A549 (cell line): Measurements from ENCODE around the gene ACSL5. TPM values are rescaled to one million over a fixed set of nuclear protein-coding genes. Genes with fewer than 3 reads are reported as not detected.
A peak's percentile ranks its signal among the peaks of the same experiment; 100 is the strongest.

Experiments
- ATAC-seq, 2 experiments: fragments of 200-7000 bp in 1 of 2; fragments of >200 bp in 1 of 2; cut with Nextera tagmentation in 1 of 2; cut with Tn5 transposase in 1 of 2; 3 replicates each; pipeline versions ENCODE4 v1.8.0 to v1.9.1; 2018 to 2020; ENCODE audit warnings: mild to moderate bottlenecking in 1 of 2, moderate library complexity in 1 of 2
- CTCF ChIA-PET: fragments of 300-600 bp; sonication (Branson Sonifier 250); formaldehyde crosslinking; extraction: SDS; loops from one replicate; lab custom pipeline; 2021; ENCODE audit warnings: antibody characterized with exemption, inconsistent platforms; lab: Yijun Ruan, JAX
- POLR2A ChIA-PET: fragments of 350-600 bp; formaldehyde crosslinking; extraction: SDS; loops from one replicate; lab custom pipeline; 2021; ENCODE audit warnings: antibody characterized with exemption, inconsistent platforms; lab: Yijun Ruan, JAX
- DNase-seq, 2 experiments: peaks; one replicate each; pipeline versions ENCODE4 v3.0.0 to v3.0.0-alpha.2; 2011 to 2016; ENCODE audit warnings: low read depth in 1 of 2, low spot score in 1 of 2
- FAIRE-seq: peaks from 2 replicates; lab custom pipeline; 2011; peaks lifted over from hg19 to GRCh38; lab: Jason Lieb, UNC
- H3K27ac ChIP-seq, 2 experiments: fragments of >200 bp; sonication (Bioruptor Twin); formaldehyde crosslinking; 3 replicates each; pipeline ENCODE4 v1.5.1; 2016 to 2017
- H3K4me1 ChIP-seq: fragments of >200 bp; sonication (Bioruptor Twin); formaldehyde crosslinking; 3 replicates; pipeline ENCODE4 v1.6.1; 2016
- H3K4me2 ChIP-seq: fragments of >200 bp; sonication (Bioruptor Twin); formaldehyde crosslinking; 3 replicates; pipeline ENCODE4 v1.6.1; 2016
- H3K4me3 ChIP-seq: fragments of >200 bp; sonication (Bioruptor Twin); formaldehyde crosslinking; 3 replicates; pipeline ENCODE4 v1.5.1; 2016
- H3K9me3 ChIP-seq: fragments of >200 bp; sonication (Bioruptor Twin); formaldehyde crosslinking; 3 replicates; pipeline ENCODE4 v1.6.1; 2016
- BCL3 ChIP-seq: fragments of >200 bp; sonication (Bioruptor Twin); formaldehyde crosslinking; IDR thresholded peaks from 3 replicates; pipeline ENCODE4 v1.6.1; 2016
- CEBPB ChIP-seq, 2 experiments: fragments of >200 bp in 1 of 2; sonication (Bioruptor Twin) in 1 of 2; formaldehyde crosslinking in 1 of 2; IDR thresholded peaks; 2 replicates each; pipeline ENCODE4 v1.6.1; 2012 to 2016
- CHD4 ChIP-seq: fragments of 200-600 bp; sonication (generic); IDR thresholded peaks from 2 replicates; pipeline ENCODE4 v1.6.1; 2016; ENCODE audit warnings: antibody characterized with exemption, mild to moderate bottlenecking, borderline replicate concordance
- E2F6 ChIP-seq: IDR thresholded peaks from 2 replicates; pipeline ENCODE4 v1.6.1; 2012; ENCODE audit warnings: low read depth, borderline replicate concordance
- EHMT2 ChIP-seq: fragments of 200-600 bp; sonication (generic); IDR thresholded peaks from 2 replicates; pipeline ENCODE4 v1.6.1; 2016; ENCODE audit warnings: antibody characterized with exemption, low read depth, mild to moderate bottlenecking, moderate library complexity
- ESRRA ChIP-seq: fragments of 150-350 bp; IDR thresholded peaks from 2 replicates; pipeline ENCODE4 v1.6.1; 2014; ENCODE audit warnings: mild to moderate bottlenecking, low read length, borderline replicate concordance
- GATA3 ChIP-seq: IDR thresholded peaks from 2 replicates; pipeline ENCODE4 v1.6.1; 2012; ENCODE audit warnings: borderline replicate concordance
- HDAC2 ChIP-seq: fragments of 200-600 bp; sonication (generic); IDR thresholded peaks from 2 replicates; pipeline ENCODE4 v1.6.1; 2016
- HMGXB4 ChIP-seq: fragments of 250-450 bp; sonication (Bioruptor Pico); IDR thresholded peaks from 2 replicates; pipeline ENCODE4 v1.5.0; 2021; ENCODE audit warnings: mild to moderate bottlenecking, moderate library complexity, borderline replicate concordance
- HOXA7 ChIP-seq: fragments of 250-450 bp; sonication (Bioruptor Pico); IDR thresholded peaks from 2 replicates; pipeline ENCODE4 v1.5.0; 2020; ENCODE audit warnings: mild to moderate bottlenecking, moderate library complexity
- HOXB13 ChIP-seq: fragments of 250-450 bp; sonication (Bioruptor Pico); IDR thresholded peaks from 2 replicates; pipeline ENCODE4 v1.5.0; 2020; ENCODE audit warnings: low read depth, mild to moderate bottlenecking, moderate library complexity
- JUNB ChIP-seq: fragments of >200 bp; sonication (Bioruptor Twin); formaldehyde crosslinking; IDR thresholded peaks from 2 replicates; pipeline ENCODE4 v1.6.1; 2016
- NFE2L2 ChIP-seq: fragments of 150-350 bp; conservative IDR thresholded peaks from 2 replicates; pipeline ENCODE4 v1.6.1; 2014; ENCODE audit warnings: low read length
- NR3C1 ChIP-seq: fragments of >200 bp; sonication (Bioruptor Twin); formaldehyde crosslinking; IDR thresholded peaks from 3 replicates; pipeline ENCODE4 v1.6.1; 2017
- PBX3 ChIP-seq: IDR thresholded peaks from 2 replicates; pipeline ENCODE4 v1.6.1; 2012
- POLR2AphosphoS2 ChIP-seq: conservative IDR thresholded peaks from 2 replicates; pipeline ENCODE4 v1.6.1; 2012; ENCODE audit warnings: low read length, improper control_type of control experiment, inconsistent platforms
- RARB ChIP-seq: fragments of 250-450 bp; sonication (Bioruptor Pico); IDR thresholded peaks from 2 replicates; pipeline ENCODE4 v1.8.0; 2021; ENCODE audit warnings: mild to moderate bottlenecking, moderate library complexity
- RNF2 ChIP-seq: fragments of 200-600 bp; sonication (generic); IDR thresholded peaks from 2 replicates; pipeline ENCODE4 v1.6.1; 2016; ENCODE audit warnings: low read depth, mild to moderate bottlenecking, antibody characterized with exemption, moderate library complexity, borderline replicate concordance
- SREBF2 ChIP-seq: fragments of 450-650 bp; IDR thresholded peaks from 2 replicates; pipeline ENCODE4 v1.6.1; 2014; ENCODE audit warnings: mild to moderate bottlenecking, moderate library complexity
- TFCP2L1 ChIP-seq: fragments of 250-450 bp; sonication (Bioruptor Pico); IDR thresholded peaks from 2 replicates; pipeline ENCODE4 v1.5.0; 2021; ENCODE audit warnings: mild to moderate bottlenecking
- ZC3H11A ChIP-seq: fragments of 450-650 bp; IDR thresholded peaks from 2 replicates; pipeline ENCODE4 v1.6.1; 2014; ENCODE audit warnings: antibody characterized with exemption, mild to moderate bottlenecking
- ZFP36 ChIP-seq: fragments of 450-650 bp; IDR thresholded peaks from 2 replicates; pipeline ENCODE4 v1.6.1; 2014; ENCODE audit warnings: borderline replicate concordance; ENCODE audit not compliant: partially characterized antibody
- WGBS: methylation state at CpG from one replicate; pipeline ENCODE4 v1.1.6; 2017; ENCODE audit errors: missing lambda C conversion rate; 5-methylcytosine and 5-hydroxymethylcytosine counted together
- polyA plus RNA-seq, 4 experiments: library from polyadenylated mRNA; depleted of rRNA in 3 of 4; stranded (reverse); fragments of >200 nt; fragmentation: RNase III in 1 of 4; extraction: RNeasy Plus Mini Kit Qiagen cat#74134 plus additional on column Dnase treatment in 1 of 4; gene quantifications; 2 replicates in 3 of 4; 3 replicates in 1 of 4; pipeline ENCODE4 v1.2.3, GENCODE V29; 2011 to 2017

Gene ACSL5
- polyA plus RNA-seq, 2 of the 4 experiments (the other 2 are of a cell fraction) = 0.15 to 0.25 TPM

GRCh38 chr10:112379635-112380296 lies 5.8 kb downstream of the ACSL5 start (continued):
- TF ChIP-seq POLR2AphosphoS2 = no peak
- TF ChIP-seq, all 56 proteins: peak for 0

- CTCF ChIA-PET = no interaction called here
- FAIRE-seq (no peak), DNase-seq (no peak), ATAC-seq (no peak)
- Histone ChIP-seq H3K4me3 (no peak overlapping the region), H3K4me1 (no peaks in the 10 kb centered on the region), H3K27ac (no peak overlapping the region), H3K9me3 (no peaks in the 10 kb centered on the region), H3K4me2 (no peak overlapping the region)
- POLR2A ChIA-PET = no interaction called here
- 58% methylated on average over 9 of the region's 9 CpGs for WGBS
- TF ChIP-seq RARB (CRISPR knock-in tag) = no peak
- no peak for TF ChIP-seq HMGXB4
- TF ChIP-seq JUNB = no peak
- TF ChIP-seq ZFP36 = no peak
- TF ChIP-seq NR3C1 = no peak
- no peak for TF ChIP-seq HOXA7 (CRISPR knock-in tag)
- TF ChIP-seq RNF2 = no peak
- no peak for TF ChIP-seq ESRRA
- TF ChIP-seq CEBPB (IDR thresholded peaks at IDR 0.05) = no peak
- no peak for TF ChIP-seq HOXB13 (CRISPR knock-in tag)
- no peak for TF ChIP-seq EHMT2
Observed at GRCh38 chr10:112382515-112383235, 8.8 kb downstream of the ACSL5 start.

- Histone ChIP-seq H3K27ac (no peak overlapping the region), H3K4me1 (no peaks in the 10 kb centered on the region), H3K4me3 (no peak overlapping the region), H3K9me3 (no peaks in the 10 kb centered on the region), H3K4me2 (peak overlapping the region; percentile 13; the same call in 1 of the 3 replicates)
- TF ChIP-seq ZC3H11A (no peak), HMGXB4 (no peak), HOXB13 (CRISPR knock-in tag) (no peak), E2F6 (no peak), PBX3 (no peak), NFE2L2 (no peak), GATA3 (no peak), CHD4 (no peak), HDAC2 (no peak), SREBF2 (no peak), NR3C1 (no peak), TFCP2L1 (CRISPR knock-in tag) (no peak), BCL3 (no peak)
- ChIA-PET POLR2A (no interaction called here), CTCF (no interaction called here)
- FAIRE-seq = no peak
- WGBS = 24% methylated on average over 3 of the region's 3 CpGs
- peak; percentile 46 to 53; a peak in 4 of 6 replicates for ATAC-seq
- DNase-seq = no peak
Observed at GRCh38 chr10:112383325-112383724, 9.4 kb downstream of the ACSL5 start.
